Glutamatergic neuron (in vitro differentiated cells): ENCODE results near the gene GEMIN4. TPM values are rescaled to one million over a fixed set of nuclear protein-coding genes. Genes with fewer than 3 reads are reported as not detected.
"Not testable (repeated sequence)": the region's sequence is repeated elsewhere in the genome, so short reads cannot be mapped to it uniquely, and the experiment has no call there.

Experiments
- DNase-seq: peaks from one replicate; pipeline ENCODE4 v3.0.0; 2022
- H3K27ac Mint-ChIP-seq: one replicate; pipeline ENCODE4 v1.8.0; 2020; ENCODE audit warnings: mild to moderate bottlenecking, mixed read lengths, inconsistent platforms; ENCODE audit not compliant: unreplicated experiment
- H3K27me3 Mint-ChIP-seq: one replicate; pipeline ENCODE4 v1.8.0; 2020; ENCODE audit warnings: mild to moderate bottlenecking, moderate library complexity, mixed read lengths, inconsistent platforms; ENCODE audit not compliant: unreplicated experiment
- H3K36me3 Mint-ChIP-seq: one replicate; pipeline ENCODE4 v1.8.0; 2020; ENCODE audit warnings: mild to moderate bottlenecking, mixed read lengths, inconsistent platforms; ENCODE audit not compliant: unreplicated experiment
- H3K4me1 Mint-ChIP-seq: one replicate; pipeline ENCODE4 v1.8.0; 2020; ENCODE audit warnings: mild to moderate bottlenecking, low read depth, mixed read lengths, inconsistent platforms; ENCODE audit not compliant: unreplicated experiment
- H3K4me3 Mint-ChIP-seq: one replicate; pipeline ENCODE4 v1.8.0; 2020; ENCODE audit warnings: mild to moderate bottlenecking, mixed read lengths, inconsistent platforms; ENCODE audit not compliant: unreplicated experiment
- H3K9me3 Mint-ChIP-seq: one replicate; pipeline ENCODE4 v1.8.0; 2020; ENCODE audit warnings: mild to moderate bottlenecking, moderate library complexity, mixed read lengths, inconsistent platforms; ENCODE audit not compliant: unreplicated experiment
- CTCF ChIP-seq: fragments of 200-600 bp; sonication (generic); IDR thresholded peaks from one replicate; pipeline ENCODE4 v1.5.0; 2021; ENCODE audit not compliant: partially characterized antibody, unreplicated experiment
- total RNA-seq: library from RNA; stranded (reverse); fragmentation: NEBNext Ultra II Directional; extraction: Animal tissue kit (Norgen Biotek cat#: 25700); gene quantifications from one replicate; pipeline ENCODE4 v1.2.1, GENCODE V29; 2021; ENCODE audit not compliant: unreplicated experiment

GEMIN4 gene
- total RNA-seq, 1 donor from 2014 or later: 19.9 TPM

DNA sequence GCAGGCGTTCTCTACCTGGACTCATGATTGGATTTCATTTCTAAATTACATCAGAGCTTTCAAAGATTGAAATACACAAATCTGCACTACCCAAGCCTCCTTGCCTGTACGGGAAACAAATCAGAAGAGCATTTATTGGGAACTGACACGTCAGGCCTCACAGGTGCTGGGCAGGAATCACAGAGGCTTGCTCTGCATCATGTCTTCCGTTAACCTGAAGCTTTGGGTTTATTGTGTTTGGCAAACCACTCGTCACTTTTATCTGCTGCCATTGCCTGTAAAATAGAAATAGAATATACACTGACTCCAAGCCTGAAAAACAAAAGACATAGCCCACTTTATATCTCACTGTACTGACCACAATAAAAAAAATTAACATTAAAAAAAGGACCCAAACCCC lies 7.9 kb upstream of the GEMIN4 start:
- no peak for TF ChIP-seq CTCF
- H3K27me3 Mint-ChIP-seq: peaks cover 3% of the 10 kb centered on the region
- H3K36me3 Mint-ChIP-seq: peaks cover under 1% of the 10 kb centered on the region
- H3K4me1 Mint-ChIP-seq: no peaks in the 10 kb centered on the region
- DNase-seq: no peak
- H3K9me3 Mint-ChIP-seq: peaks cover 3% of the 10 kb centered on the region
- no peak overlapping the region for H3K27ac Mint-ChIP-seq
- no peak overlapping the region for H3K4me3 Mint-ChIP-seq

- DNase-seq, H3K27ac Mint-ChIP-seq, H3K4me3 Mint-ChIP-seq, H3K9me3 Mint-ChIP-seq, H3K36me3 Mint-ChIP-seq: not testable (repeated sequence)
- peaks cover 12% of the 10 kb centered on the region for H3K27me3 Mint-ChIP-seq
- peaks cover 10% of the 10 kb centered on the region for H3K4me1 Mint-ChIP-seq
Observed at GRCh38 chr17:756010-756567, 4.0 kb upstream of the GEMIN4 start.

- not testable (repeated sequence) for H3K9me3 Mint-ChIP-seq, H3K27ac Mint-ChIP-seq, H3K36me3 Mint-ChIP-seq, DNase-seq, H3K4me3 Mint-ChIP-seq
- peaks cover 13% of the 10 kb centered on the region for H3K4me1 Mint-ChIP-seq
- peaks cover 15% of the 10 kb centered on the region for H3K27me3 Mint-ChIP-seq
Observed at GRCh38 chr17:755319-755961, 3.4 kb upstream of the GEMIN4 start.

- Mint-ChIP-seq H3K4me3 (peak overlapping the region; percentile 68), H3K27ac (peak overlapping the region; percentile 72), H3K4me1 (peaks cover 15% of the 10 kb centered on the region), H3K9me3 (peaks cover 15% of the 10 kb centered on the region), H3K36me3 (peaks cover 5% of the 10 kb centered on the region), H3K27me3 (peaks cover 15% of the 10 kb centered on the region)
- TF ChIP-seq CTCF: no peak
- DNase-seq: no peak
Observed at GRCh38 chr17:753418-753817, 1.4 kb upstream of the GEMIN4 start.

DNA sequence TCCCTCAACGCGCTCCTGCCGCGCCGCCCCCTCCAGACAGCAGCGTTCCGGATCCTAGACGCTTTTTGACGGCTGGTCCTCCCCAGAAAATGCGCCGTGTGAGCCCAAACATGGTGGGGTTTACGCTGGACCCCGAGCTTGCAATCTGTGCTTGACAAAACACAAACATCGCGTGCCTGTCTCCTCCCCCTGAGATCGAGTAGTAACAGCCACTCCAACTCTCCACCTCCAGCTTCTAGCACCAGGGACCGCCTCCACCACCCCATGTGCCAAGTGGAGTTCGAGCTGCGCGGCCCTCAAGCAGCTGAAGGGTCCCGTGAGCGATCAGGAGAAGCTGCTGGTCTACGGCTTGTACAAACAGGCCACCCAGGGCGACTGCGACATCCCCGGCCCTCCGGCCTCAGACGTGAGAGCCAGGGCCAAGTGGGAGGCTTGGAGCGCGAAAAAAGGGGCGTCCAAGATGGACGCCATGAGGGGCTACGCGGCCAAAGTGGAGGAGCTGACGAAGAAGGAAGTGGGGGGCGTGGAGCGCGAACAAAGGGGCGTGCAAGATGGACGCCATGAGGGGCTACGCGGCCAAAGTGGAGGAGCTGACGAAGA lies 656 bp upstream of the GEMIN4 start:
- TF ChIP-seq CTCF: no peak
- peaks cover 15% of the 10 kb centered on the region for H3K27me3 Mint-ChIP-seq
- peak overlapping the region; percentile 94 for H3K4me3 Mint-ChIP-seq
- H3K36me3 Mint-ChIP-seq: peaks cover 12% of the 10 kb centered on the region
- H3K4me1 Mint-ChIP-seq: peaks cover 15% of the 10 kb centered on the region
- peak; percentile 19 for DNase-seq
- H3K27ac Mint-ChIP-seq: peak overlapping the region; percentile 90
- H3K9me3 Mint-ChIP-seq: peaks cover 21% of the 10 kb centered on the region
